K562 (cell line): ENCODE measurements around the gene SERPINA12. TPM values are rescaled to one million over a fixed set of nuclear protein-coding genes. Genes with fewer than 3 reads are reported as not detected.

Experiments
- ATAC-seq: fragments of 200-7000 bp; cut with Tn5 transposase; 3 replicates; pipeline ENCODE4 v1.9.1; 2020; ENCODE audit warnings: moderate library complexity
- BruUV-seq: library from RNA; stranded (reverse); fragments of 400-500 nt; replicated peaks from 2 replicates; lab custom pipeline; 2021; lab: Mats Ljungman, UMichigan
- CTCF ChIA-PET: fragments of 300-600 bp; formaldehyde crosslinking; extraction: SDS; loops from one replicate; lab custom pipeline; 2021; ENCODE audit warnings: low intra/inter-chr PET ratio; lab: Yijun Ruan, JAX
- POLR2A ChIA-PET: fragments of 300-600, 350-650 bp; sonication (Branson Sonifier 250); formaldehyde crosslinking; extraction: SDS; loops from one replicate; lab custom pipeline; 2021; ENCODE audit warnings: antibody characterized with exemption, inconsistent platforms; lab: Yijun Ruan, JAX
- DNase-seq, 4 experiments: peaks; one replicate each; pipeline versions ENCODE4 v3.0.0 to v3.0.0-alpha.2; 2011 to 2018; ENCODE audit warnings: low spot score in 3 of 4, mixed read lengths in 3 of 4; ENCODE audit errors: extremely low read depth in 1 of 4
- FAIRE-seq: peaks from 2 replicates; lab custom pipeline; 2011; peaks lifted over from hg19 to GRCh38; lab: Jason Lieb, UNC
- H2AFZ ChIP-seq: 2 replicates; pipeline ENCODE4 v1.6.0; 2011; ENCODE audit warnings: low read depth, low read length, control low read depth, inconsistent platforms
- H3K27ac ChIP-seq: fragments of 200-600 bp; 3 replicates; pipeline ENCODE4 v1.8.0; 2011; ENCODE audit warnings: low read depth, mild to moderate bottlenecking, control low read depth, inconsistent platforms, low read length, moderate library complexity, mixed read lengths; ENCODE audit errors: extremely low read depth
- H3K27me3 ChIP-seq, 2 experiments: fragments of 300-600 bp in 1 of 2; 2 replicates in 1 of 2; 3 replicates in 1 of 2; pipeline versions ENCODE4 v1.6.0 to v1.8.0; 2011; ENCODE audit warnings: inconsistent platforms in 2 of 2, low read length in 2 of 2, mild to moderate bottlenecking in 1 of 2, mixed read lengths in 1 of 2, moderate library complexity in 1 of 2; ENCODE audit not compliant: control insufficient read depth in 2 of 2, insufficient read depth in 2 of 2
- H3K36me3 ChIP-seq: fragments of 300-600 bp; 3 replicates; pipeline ENCODE4 v1.8.0; 2011; ENCODE audit warnings: mild to moderate bottlenecking, low read length, inconsistent platforms; ENCODE audit not compliant: control insufficient read depth, insufficient read depth
- H3K4me1 ChIP-seq, 2 experiments: fragments of 200-600 bp in 1 of 2; replicated peaks in 1 of 2; 2 replicates in 1 of 2; 3 replicates in 1 of 2; pipeline versions ENCODE4 v1.5.1 to v1.8.0; 2011; ENCODE audit warnings: inconsistent platforms in 2 of 2, low read length in 2 of 2, mild to moderate bottlenecking in 1 of 2, mixed read lengths in 1 of 2, moderate library complexity in 1 of 2; ENCODE audit not compliant: control insufficient read depth in 2 of 2, insufficient read depth in 2 of 2
- H3K4me2 ChIP-seq: 2 replicates; pipeline ENCODE4 v1.6.1; 2011; ENCODE audit warnings: low read length, control low read depth, inconsistent platforms, mixed read lengths; ENCODE audit not compliant: insufficient read depth
- H3K4me3 ChIP-seq: fragments of 200-600 bp; sonication (generic), shearing (Covaris generic); 2 replicates; pipeline ENCODE4 v1.5.1; 2016; ENCODE audit warnings: control low read depth, inconsistent platforms
- H3K79me2 ChIP-seq: fragments of 200-600 bp; 3 replicates; pipeline ENCODE4 v1.8.0; 2011; ENCODE audit warnings: low read length, inconsistent platforms; ENCODE audit not compliant: control insufficient read depth, insufficient read depth
- H3K9ac ChIP-seq, 2 experiments: 2 replicates each; pipeline versions ENCODE4 v1.6.0 to v1.6.1; 2011; ENCODE audit warnings: low read depth in 2 of 2, low read length in 2 of 2, control low read depth in 1 of 2, inconsistent platforms in 1 of 2, mild to moderate bottlenecking in 1 of 2, mixed read lengths in 1 of 2; ENCODE audit not compliant: insufficient read depth in 1 of 2
- H3K9me1 ChIP-seq: one replicate; pipeline ENCODE4 v1.6.0; 2011; ENCODE audit warnings: inconsistent platforms, mild to moderate bottlenecking, low read length, moderate library complexity; ENCODE audit not compliant: control insufficient read depth, insufficient read depth
- H3K9me3 ChIP-seq: replicated peaks from 2 replicates; pipeline ENCODE4 v1.5.1; 2011; ENCODE audit warnings: low read depth, low read length, inconsistent platforms; ENCODE audit not compliant: control insufficient read depth, insufficient read depth
- H4K20me1 ChIP-seq: replicated peaks from 2 replicates; pipeline ENCODE4 v1.6.1; 2011; ENCODE audit warnings: low read length, inconsistent platforms, mixed read lengths; ENCODE audit not compliant: control insufficient read depth, insufficient read depth
- HDAC2 ChIP-seq: fragments of 450-650 bp; IDR thresholded peaks from 2 replicates; pipeline ENCODE4 v1.6.1; 2016; ENCODE audit warnings: mild to moderate bottlenecking
- KHSRP ChIP-seq: fragments of 450-650 bp; IDR thresholded peaks from 2 replicates; pipeline ENCODE4 v1.6.1; 2017
- NFATC3 ChIP-seq: fragments of 450-650 bp; IDR thresholded peaks from 2 replicates; pipeline ENCODE4 v1.6.1; 2017; ENCODE audit warnings: mild to moderate bottlenecking
- RBM25 ChIP-seq: fragments of 200-400 bp; formaldehyde crosslinking; IDR thresholded peaks from 2 replicates; pipeline ENCODE4 v1.6.1; 2018; ENCODE audit warnings: low read length, low read depth, moderate library complexity; ENCODE audit not compliant: severe bottlenecking
- ZBTB7A ChIP-seq: IDR thresholded peaks from 2 replicates; pipeline ENCODE4 v1.6.1; 2011; ENCODE audit warnings: low read depth, mild to moderate bottlenecking, low read length, moderate library complexity, borderline replicate concordance; ENCODE audit not compliant: control insufficient read depth
- ZFP30 ChIP-seq: fragments of 250-450 bp; sonication (Bioruptor Pico); IDR thresholded peaks from 2 replicates; pipeline ENCODE4 v1.8.0; 2022; ENCODE audit warnings: moderate library complexity, mild to moderate bottlenecking, inconsistent platforms, borderline replicate concordance
- ZHX1 ChIP-seq: fragments of 150-350 bp; conservative IDR thresholded peaks from 2 replicates; pipeline ENCODE4 v1.6.1; 2014; ENCODE audit warnings: low read length
- ZNF224 ChIP-seq: sonication (generic); formaldehyde crosslinking; IDR thresholded peaks from 2 replicates; pipeline ENCODE4 v1.8.0; 2022; ENCODE audit warnings: mild to moderate bottlenecking, missing genetic modification reagents
- WGBS: fragments of 100-300 bp; shearing (Covaris generic); methylation state at CpG from one replicate; pipeline ENCODE4 v1.1.6; 2016; ENCODE audit warnings: low coverage, mixed read lengths; ENCODE audit not compliant: insufficient coverage; ENCODE audit errors: missing lambda C conversion rate; 5-methylcytosine and 5-hydroxymethylcytosine counted together
- in situ Hi-C: fragments of 300-500 bp; cut with MboI; formaldehyde crosslinking; loops from 4 replicates; pipeline ENCODE4 v1.15.0; 2018; ENCODE audit warnings: inconsistent platforms, mixed read lengths
- intact Hi-C: fragments of 100-400 bp; cut with micrococcal nuclease; formaldehyde crosslinking; loops from 2 replicates; pipeline ENCODE4 v1.14.2; 2022
- polyA plus RNA-seq, 8 experiments: library from polyadenylated mRNA; depleted of rRNA in 4 of 8; stranded (reverse) in 5 of 8; unstranded in 3 of 8; fragments of >200 nt; fragmentation: Nextera tagmentation in 2 of 8; fragmentation: Illumina TruSeq in 1 of 8; extraction: Ambion mirVana in 2 of 8; extraction: Trizol in 1 of 8; gene quantifications; 2 replicates each; pipeline versions ENCODE4 v1.2.1 to v1.2.3, GENCODE V29; 2011 to 2014; ENCODE audit warnings: inconsistent platforms in 1 of 8, missing spikeins in 1 of 8
- total RNA-seq, 7 experiments: library from RNA; depleted of rRNA in 6 of 7; stranded (reverse); fragments of >200 nt in 6 of 7; fragmentation: Illumina TruSeq in 2 of 7; extraction: Trizol in 2 of 7; gene quantifications; 2 replicates each; pipeline versions ENCODE4 v1.2.1 to v1.2.3, GENCODE V29; 2011 to 2021; ENCODE audit warnings: low replicate concordance in 1 of 7

Gene SERPINA12
- total and polyA plus RNA-seq, 9 of the 15 experiments (the other 6 are each of a cell fraction or from before 2014, with no cell fraction given) = not detected

- TF ChIP-seq ZHX1 (no peak), KHSRP (no peak), ZNF224 (CRISPR knock-in tag) (no peak), ZBTB7A (no peak), ZFP30 (CRISPR knock-in tag) (no peak), NFATC3 (no peak)
Observed at GRCh38 chr14:94542111-94542810, 33.0 kb upstream of the SERPINA12 start (continued).

GRCh38 chr14:94541234-94541975, 32.1 kb upstream of the SERPINA12 start:
- Histone ChIP-seq H3K9ac (no peak overlapping the region), H3K4me2 (no peak overlapping the region), H3K9me1 (no peaks in the 10 kb centered on the region), H3K4me3 (no peak overlapping the region), H3K27ac (no peak overlapping the region), H4K20me1 (no peaks in the 10 kb centered on the region), H3K9me3 (no peaks in the 10 kb centered on the region), H3K27me3 (peaks cover 0 to 6% of the 10 kb centered on the region in 2 experiments; a peak in 2 of 5 replicates), H3K4me1 (no peaks in the 10 kb centered on the region), H2AFZ (no peak overlapping the region), H3K79me2 (no peaks in the 10 kb centered on the region), H3K36me3 (no peaks in the 10 kb centered on the region)
- no TSS peak for BruUV-seq
- WGBS = 1% methylated on average over 7 of the region's 9 CpGs
- ATAC-seq (no peak), FAIRE-seq (no peak), DNase-seq (no peak)
- ChIA-PET CTCF (no interaction called here), POLR2A (no interaction called here)
- TF ChIP-seq RBM25 = peak; percentile 29
- no peak for TF ChIP-seq HDAC2
- in situ Hi-C loops = no loop called here
- intact Hi-C loops = no loop called here
